Loucy (cell line): ENCODE data around the gene FMN2.

Experiments
- H2AFZ ChIP-seq: fragments of 200-600 bp; sonication (generic); 2 replicates; pipeline ENCODE4 v1.6.0; 2016; ENCODE audit warnings: antibody characterized with exemption, mild to moderate bottlenecking, low read length, moderate library complexity
- H3F3A ChIP-seq: fragments of 200-600 bp; 2 replicates; pipeline ENCODE4 v1.6.0; 2016; ENCODE audit warnings: antibody characterized with exemption, low read depth, mild to moderate bottlenecking
- H3K27me3 ChIP-seq: fragments of 200-600 bp; sonication (generic); 2 replicates; pipeline ENCODE4 v1.6.1; 2014; ENCODE audit warnings: low read length, mild to moderate bottlenecking; ENCODE audit not compliant: insufficient read depth, poor library complexity, severe bottlenecking
- H3K36me3 ChIP-seq: fragments of 200-600 bp; sonication (generic); 2 replicates; pipeline ENCODE4 v1.6.1; 2016; ENCODE audit warnings: low read length; ENCODE audit not compliant: insufficient read depth
- H3K4me1 ChIP-seq: fragments of 200-600 bp; sonication (generic); 2 replicates; pipeline ENCODE4 v1.5.1; 2014; ENCODE audit warnings: low read length, mild to moderate bottlenecking; ENCODE audit not compliant: insufficient read depth, poor library complexity, severe bottlenecking
- H3K4me2 ChIP-seq: fragments of 200-600 bp; sonication (generic); 2 replicates; pipeline ENCODE4 v1.6.0; 2014; ENCODE audit warnings: antibody characterized with exemption, low read length, low read depth, mild to moderate bottlenecking; ENCODE audit not compliant: poor library complexity, severe bottlenecking
- H3K4me3 ChIP-seq: fragments of 200-600 bp; sonication (generic); 2 replicates; pipeline ENCODE4 v1.5.1; 2014; ENCODE audit warnings: low read length, mild to moderate bottlenecking, mixed read lengths; ENCODE audit not compliant: poor library complexity, severe bottlenecking
- H3K79me2 ChIP-seq: fragments of 200-600 bp; sonication (generic); 2 replicates; pipeline ENCODE4 v1.6.1; 2014; ENCODE audit warnings: low read length; ENCODE audit not compliant: insufficient read depth
- H3K9ac ChIP-seq: fragments of 200-600 bp; sonication (generic); 2 replicates; pipeline ENCODE4 v1.6.0; 2014; ENCODE audit warnings: mild to moderate bottlenecking, low read depth, low read length, moderate library complexity; ENCODE audit not compliant: poor library complexity, severe bottlenecking
- H3K9me2 ChIP-seq: fragments of 200-600 bp; sonication (generic); replicated peaks from 2 replicates; pipeline ENCODE4 v1.6.1; 2016; ENCODE audit warnings: low read depth, low read length, mixed read lengths
- H3K9me3 ChIP-seq: fragments of 200-600 bp; sonication (generic); 2 replicates; pipeline ENCODE4 v1.6.1; 2014; ENCODE audit warnings: mild to moderate bottlenecking, antibody characterized with exemption, low read length, low read depth; ENCODE audit not compliant: insufficient read depth
- H4K20me1 ChIP-seq: fragments of 200-600 bp; sonication (generic); 2 replicates; pipeline ENCODE4 v1.6.0; 2014; ENCODE audit warnings: antibody characterized with exemption, low read length, mild to moderate bottlenecking; ENCODE audit not compliant: insufficient read depth, poor library complexity, severe bottlenecking
- CTCF ChIP-seq: fragments of 200-600 bp; sonication (generic); conservative IDR thresholded peaks from 2 replicates; pipeline ENCODE4 v1.5.1; 2014; ENCODE audit warnings: mild to moderate bottlenecking, antibody characterized with exemption, low read length
- EZH2phosphoT487 ChIP-seq: fragments of 200-600 bp; IDR thresholded peaks from 2 replicates; pipeline ENCODE4 v1.6.1; 2018; ENCODE audit warnings: antibody characterized with exemption, mild to moderate bottlenecking, moderate library complexity, borderline replicate concordance

FMN2 gene

GRCh38 chr1:240280560-240281322, 189.1 kb downstream of the FMN2 start:
- Histone ChIP-seq H3K4me1 (no peaks in the 10 kb centered on the region), H4K20me1 (no peaks in the 10 kb centered on the region)
- TF ChIP-seq CTCF (no peak), EZH2phosphoT487 (no peak)

GRCh38 chr1:240282061-240282830, 190.6 kb downstream of the FMN2 start:
- H3K9ac ChIP-seq: no peak overlapping the region
- no peaks in the 10 kb centered on the region for H3K79me2 ChIP-seq
- no peak overlapping the region for H2AFZ ChIP-seq
- H3K4me3 ChIP-seq: no peak overlapping the region
- H3K4me1 ChIP-seq: no peaks in the 10 kb centered on the region
- no peak for TF ChIP-seq CTCF
- TF ChIP-seq EZH2phosphoT487: no peak
- H3K4me2 ChIP-seq: no peak overlapping the region
- H3K36me3 ChIP-seq: no peaks in the 10 kb centered on the region
- no peaks in the 10 kb centered on the region for H3K9me3 ChIP-seq
- no peaks in the 10 kb centered on the region; the same call in 1 of the 2 replicates for H3K9me2 ChIP-seq
- H3F3A ChIP-seq: no peaks in the 10 kb centered on the region
- H4K20me1 ChIP-seq: no peaks in the 10 kb centered on the region
- H3K27me3 ChIP-seq: no peaks in the 10 kb centered on the region

More at GRCh38 chr1:240280560-240281322, 189.1 kb downstream of the FMN2 start:
- Histone ChIP-seq H3K27me3 (no peaks in the 10 kb centered on the region), H3K9ac (no peak overlapping the region), H3K4me2 (no peak overlapping the region), H3K4me3 (no peak overlapping the region), H3F3A (no peaks in the 10 kb centered on the region), H3K9me3 (no peaks in the 10 kb centered on the region), H2AFZ (no peak overlapping the region), H3K36me3 (no peaks in the 10 kb centered on the region), H3K79me2 (no peaks in the 10 kb centered on the region), H3K9me2 (no peaks in the 10 kb centered on the region; the same call in 1 of the 2 replicates)

GRCh38 chr1:240284656-240285414, 193.2 kb downstream of the FMN2 start:
- no peak overlapping the region for H3K9ac ChIP-seq
- H3K36me3 ChIP-seq: no peaks in the 10 kb centered on the region
- H3K4me3 ChIP-seq: no peak overlapping the region
- no peaks in the 10 kb centered on the region for H4K20me1 ChIP-seq
- H3K27me3 ChIP-seq: no peaks in the 10 kb centered on the region
- no peak overlapping the region for H3K4me2 ChIP-seq
- H2AFZ ChIP-seq: no peak overlapping the region
- TF ChIP-seq CTCF: no peak
- no peak for TF ChIP-seq EZH2phosphoT487
- no peaks in the 10 kb centered on the region for H3K79me2 ChIP-seq
- H3F3A ChIP-seq: no peaks in the 10 kb centered on the region
- no peaks in the 10 kb centered on the region; the same call in 1 of the 2 replicates for H3K9me2 ChIP-seq
- no peaks in the 10 kb centered on the region for H3K9me3 ChIP-seq
- no peaks in the 10 kb centered on the region for H3K4me1 ChIP-seq
